HepG2 (cell line): ENCODE results near the gene SMARCB1. TPM values are rescaled to one million over a fixed set of nuclear protein-coding genes. Genes with fewer than 3 reads are reported as not detected.

Experiments used
- ARID2 ChIP-seq: sonication (generic); formaldehyde crosslinking; IDR thresholded peaks from 2 replicates; pipeline ENCODE4 v1.8.1; 2022; ENCODE audit warnings: mild to moderate bottlenecking, missing genetic modification reagents, borderline replicate concordance
- ARID4A ChIP-seq: sonication (generic); formaldehyde crosslinking; IDR thresholded peaks from 2 replicates; pipeline ENCODE4 v1.5.0; 2020; ENCODE audit warnings: mild to moderate bottlenecking, missing genetic modification reagents, borderline replicate concordance
- BHLHE40 ChIP-seq: IDR thresholded peaks from 2 replicates; pipeline ENCODE4 v1.6.1; 2011; ENCODE audit warnings: low read length, improper control_type of control experiment
- JDP2 ChIP-seq: sonication (generic); formaldehyde crosslinking; IDR thresholded peaks from 2 replicates; pipeline ENCODE4 v1.8.1; 2022; ENCODE audit warnings: missing genetic modification reagents, borderline replicate concordance
- MLX ChIP-seq: IDR thresholded peaks from 2 replicates; pipeline ENCODE4 v1.6.1; 2016
- MLXIP ChIP-seq: sonication (generic); formaldehyde crosslinking; IDR thresholded peaks from 2 replicates; pipeline ENCODE4 v1.9.0; 2021; ENCODE audit warnings: missing genetic modification reagents, borderline replicate concordance
- ZNF280D ChIP-seq: sonication (generic); formaldehyde crosslinking; IDR thresholded peaks from 2 replicates; pipeline ENCODE4 v1.5.1; 2020; ENCODE audit warnings: mild to moderate bottlenecking, missing genetic modification reagents
- ZNF431 ChIP-seq: sonication (generic); formaldehyde crosslinking; IDR thresholded peaks from 2 replicates; pipeline ENCODE4 v1.9.0; 2022; ENCODE audit warnings: missing genetic modification reagents, low read depth, mild to moderate bottlenecking, borderline replicate concordance
- ZNF75D ChIP-seq: sonication (generic); formaldehyde crosslinking; IDR thresholded peaks from 2 replicates; pipeline ENCODE4 v1.8.1; 2023; ENCODE audit warnings: missing genetic modification reagents, mild to moderate bottlenecking, borderline replicate concordance
- polyA plus RNA-seq, 8 experiments: library from polyadenylated mRNA; depleted of rRNA in 3 of 8; stranded (reverse) in 7 of 8; unstranded in 1 of 8; fragments of >200 nt; fragmentation: Illumina TruSeq in 4 of 8; extraction: Trizol in 4 of 8; gene quantifications; 2 replicates each; pipeline versions ENCODE4 v1.2.1 to v1.2.3, GENCODE V29; 2011 to 2016; ENCODE audit warnings: low read depth in 4 of 8, missing spikeins in 1 of 8, mixed read lengths in 1 of 8; ENCODE audit not compliant: insufficient read depth in 1 of 8
- total RNA-seq, 5 experiments: library from RNA; depleted of rRNA; stranded (reverse); fragments of >200 nt; fragmentation: Illumina TruSeq; extraction: Trizol; gene quantifications; 2 replicates each; pipeline ENCODE4 v1.2.3, GENCODE V29; 2016; ENCODE audit warnings: low read depth in 1 of 5
- TF ChIP-seq, protein P1 (sequence below): sonication (generic); formaldehyde crosslinking; IDR thresholded peaks from 2 replicates; pipeline ENCODE4 v1.4.0; 2020; ENCODE audit warnings: missing genetic modification reagents, borderline replicate concordance

SMARCB1 gene
- total and polyA plus RNA-seq, 2 of the 13 experiments (the other 11 are each of a cell fraction or from before 2014, with no cell fraction given): 74.0 to 166 TPM

- TF ChIP-seq MLXIP (CRISPR knock-in tag): no peak
- TF ChIP-seq, protein P1, sequence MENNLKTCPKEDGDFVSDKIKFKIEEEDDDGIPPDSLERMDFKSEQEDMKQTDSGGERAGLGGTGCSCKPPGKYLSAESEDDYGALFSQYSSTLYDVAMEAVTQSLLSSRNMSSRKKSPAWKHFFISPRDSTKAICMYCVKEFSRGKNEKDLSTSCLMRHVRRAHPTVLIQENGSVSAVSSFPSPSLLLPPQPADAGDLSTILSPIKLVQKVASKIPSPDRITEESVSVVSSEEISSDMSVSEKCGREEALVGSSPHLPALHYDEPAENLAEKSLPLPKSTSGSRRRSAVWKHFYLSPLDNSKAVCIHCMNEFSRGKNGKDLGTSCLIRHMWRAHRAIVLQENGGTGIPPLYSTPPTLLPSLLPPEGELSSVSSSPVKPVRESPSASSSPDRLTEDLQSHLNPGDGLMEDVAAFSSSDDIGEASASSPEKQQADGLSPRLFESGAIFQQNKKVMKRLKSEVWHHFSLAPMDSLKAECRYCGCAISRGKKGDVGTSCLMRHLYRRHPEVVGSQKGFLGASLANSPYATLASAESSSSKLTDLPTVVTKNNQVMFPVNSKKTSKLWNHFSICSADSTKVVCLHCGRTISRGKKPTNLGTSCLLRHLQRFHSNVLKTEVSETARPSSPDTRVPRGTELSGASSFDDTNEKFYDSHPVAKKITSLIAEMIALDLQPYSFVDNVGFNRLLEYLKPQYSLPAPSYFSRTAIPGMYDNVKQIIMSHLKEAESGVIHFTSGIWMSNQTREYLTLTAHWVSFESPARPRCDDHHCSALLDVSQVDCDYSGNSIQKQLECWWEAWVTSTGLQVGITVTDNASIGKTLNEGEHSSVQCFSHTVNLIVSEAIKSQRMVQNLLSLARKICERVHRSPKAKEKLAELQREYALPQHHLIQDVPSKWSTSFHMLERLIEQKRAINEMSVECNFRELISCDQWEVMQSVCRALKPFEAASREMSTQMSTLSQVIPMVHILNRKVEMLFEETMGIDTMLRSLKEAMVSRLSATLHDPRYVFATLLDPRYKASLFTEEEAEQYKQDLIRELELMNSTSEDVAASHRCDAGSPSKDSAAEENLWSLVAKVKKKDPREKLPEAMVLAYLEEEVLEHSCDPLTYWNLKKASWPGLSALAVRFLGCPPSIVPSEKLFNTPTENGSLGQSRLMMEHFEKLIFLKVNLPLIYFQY (CRISPR knock-in tag): no peak
- no peak for TF ChIP-seq JDP2 (CRISPR knock-in tag)
- TF ChIP-seq ARID4A (CRISPR knock-in tag): peak; percentile 58; the same call in 1 of the 2 replicates
- TF ChIP-seq BHLHE40: no peak
- no peak for TF ChIP-seq ZNF431 (CRISPR knock-in tag)
- TF ChIP-seq ARID2 (CRISPR knock-in tag): no peak
- TF ChIP-seq MLX (CRISPR knock-in tag): no peak
- TF ChIP-seq ZNF280D (CRISPR knock-in tag): peak; percentile 58; the same call in 1 of the 2 replicates
- no peak for TF ChIP-seq ZNF75D (CRISPR knock-in tag)
Observed at GRCh38 chr22:23764899-23765881, 21.6 kb upstream of the SMARCB1 start (continued).
